HCT116 (cell line): Measurements from ENCODE around the gene FAM24A. TPM values are rescaled to one million over a fixed set of nuclear protein-coding genes. Genes with fewer than 3 reads are reported as not detected.

ENCODE experiments used
- ATAC-seq: fragments of 200-7000 bp; cut with Tn5 transposase; 2 replicates; pipeline ENCODE4 v1.9.1; 2020; ENCODE audit warnings: mild to moderate bottlenecking, moderate library complexity
- BruUV-seq: library from RNA; stranded (reverse); fragments of 400-500 nt; replicated peaks from 2 replicates; lab custom pipeline; 2021; lab: Mats Ljungman, UMichigan
- CTCF ChIA-PET: fragments of 300-600 bp; sonication (Branson Sonifier 250); formaldehyde crosslinking; loops from one replicate; lab custom pipeline; 2021; ENCODE audit warnings: antibody characterized with exemption; lab: Charles Lee
- POLR2A ChIA-PET: fragments of 300-600, 350-600 bp; sonication (Branson Sonifier 250); formaldehyde crosslinking; loops from one replicate; lab custom pipeline; 2021; ENCODE audit warnings: antibody characterized with exemption; lab: Charles Lee
- RAD21 ChIA-PET, 2 experiments: fragments of 300-600 bp; sonication (Branson Sonifier 250); formaldehyde crosslinking; loops; one replicate each; lab custom pipeline; 2023; ENCODE audit warnings: low total read pairs in 2 of 2; ENCODE audit not compliant: uncharacterized antibody in 2 of 2, unreplicated experiment in 2 of 2, low non-redundant PET in 1 of 2; lab: Charles Lee
- DNase-seq: peaks from one replicate; pipeline ENCODE4 v3.0.0-alpha.2; 2010; ENCODE audit warnings: low read depth, low spot score
- H2AFZ ChIP-seq: fragments of 200-600 bp; shearing (Covaris generic), sonication (generic); 2 replicates; pipeline ENCODE4 v1.6.1; 2017; ENCODE audit warnings: low read depth, mixed run types, mixed read lengths, antibody characterized with exemption, low read length; ENCODE audit not compliant: poor library complexity, severe bottlenecking
- H3K27ac ChIP-seq: 2 replicates; pipeline ENCODE4 v1.5.1; 2012; ENCODE audit warnings: low read depth, low read length
- H3K27me3 ChIP-seq: fragments of 200-600 bp; sonication (generic); 2 replicates; pipeline ENCODE4 v1.6.1; 2016; ENCODE audit warnings: mixed run types, low read length, mixed read lengths; ENCODE audit not compliant: insufficient read depth
- H3K36me3 ChIP-seq, 2 experiments: fragments of 200-500 bp in 1 of 2; fragments of 200-600 bp in 1 of 2; sonication (Bioruptor generic) in 1 of 2; sonication (generic) in 1 of 2; 2 replicates each; pipeline versions ENCODE4 v1.5.1 to v1.6.1; 2014 to 2016; ENCODE audit warnings: low read length in 2 of 2, inconsistent platforms in 1 of 2, mixed read lengths in 1 of 2, mixed run types in 1 of 2; ENCODE audit not compliant: insufficient read depth in 2 of 2, control insufficient read depth in 1 of 2
- H3K4me1 ChIP-seq, 2 experiments: fragments of 200-600 bp in 1 of 2; sonication (generic) in 1 of 2; 2 replicates each; pipeline versions ENCODE4 v1.5.1 to v1.6.1; 2012 to 2017; ENCODE audit warnings: low read length in 2 of 2, inconsistent platforms in 1 of 2, mild to moderate bottlenecking in 1 of 2, mixed read lengths in 1 of 2, mixed run types in 1 of 2, moderate library complexity in 1 of 2; ENCODE audit not compliant: insufficient read depth in 2 of 2, control insufficient read depth in 1 of 2
- H3K4me2 ChIP-seq: fragments of 200-600 bp; sonication (generic); 2 replicates; pipeline ENCODE4 v1.6.1; 2017; ENCODE audit warnings: mixed run types, low read length, mixed read lengths
- H3K4me3 ChIP-seq, 2 experiments: fragments of 200-600 bp in 1 of 2; sonication (generic) in 1 of 2; replicated peaks in 1 of 2; 2 replicates each; pipeline ENCODE4 v1.5.1; 2011 to 2016; ENCODE audit warnings: low read length in 2 of 2, control low read depth in 1 of 2, low read depth in 1 of 2, mild to moderate bottlenecking in 1 of 2, mixed read lengths in 1 of 2, mixed run types in 1 of 2
- H3K79me2 ChIP-seq: fragments of 200-600 bp; sonication (generic); 2 replicates; pipeline ENCODE4 v1.6.1; 2017; ENCODE audit warnings: mild to moderate bottlenecking, mixed run types, low read length, moderate library complexity, mixed read lengths; ENCODE audit not compliant: insufficient read depth
- H3K9ac ChIP-seq: fragments of 200-600 bp; sonication (generic); 2 replicates; pipeline ENCODE4 v1.6.1; 2016; ENCODE audit warnings: low read length, mixed read lengths
- H3K9me2 ChIP-seq: fragments of 200-600 bp; sonication (generic), shearing (Covaris generic); 2 replicates; pipeline ENCODE4 v1.6.1; 2017; ENCODE audit warnings: mixed run types, mild to moderate bottlenecking, moderate library complexity; ENCODE audit not compliant: insufficient read depth
- H3K9me3 ChIP-seq, 2 experiments: fragments of 200-500 bp in 1 of 2; fragments of 200-600 bp in 1 of 2; sonication (Bioruptor generic) in 1 of 2; sonication (generic) in 1 of 2; 2 replicates each; pipeline ENCODE4 v1.6.1; 2014 to 2017; ENCODE audit warnings: low read length in 2 of 2, mixed read lengths in 2 of 2, inconsistent platforms in 1 of 2, low read depth in 1 of 2, mild to moderate bottlenecking in 1 of 2, mixed run types in 1 of 2, moderate library complexity in 1 of 2; ENCODE audit not compliant: control insufficient read depth in 1 of 2, insufficient read depth in 1 of 2
- H4K20me1 ChIP-seq: fragments of 200-600 bp; sonication (generic), shearing (Covaris generic); 2 replicates; pipeline ENCODE4 v1.6.1; 2017; ENCODE audit warnings: mixed run types, mild to moderate bottlenecking, moderate library complexity; ENCODE audit not compliant: insufficient read depth
- CBX3 ChIP-seq: IDR thresholded peaks from 2 replicates; pipeline ENCODE4 v1.6.1; 2012; ENCODE audit warnings: low read depth
- CTCF ChIP-seq, 3 experiments: fragments of 200-600 bp in 1 of 3; sonication (generic) in 1 of 3; IDR thresholded peaks in 2 of 3; conservative IDR thresholded peaks in 1 of 3; 2 replicates each; pipeline ENCODE4 v1.5.1; 2012 to 2017; ENCODE audit warnings: low read depth in 2 of 3, low read length in 2 of 3, antibody characterized with exemption in 1 of 3, borderline replicate concordance in 1 of 3, control low read depth in 1 of 3, mild to moderate bottlenecking in 1 of 3, mixed read lengths in 1 of 3, mixed run types in 1 of 3, moderate library complexity in 1 of 3; ENCODE audit not compliant: insufficient read depth in 1 of 3
- EGR1 ChIP-seq: IDR thresholded peaks from 2 replicates; pipeline ENCODE4 v1.6.1; 2012; ENCODE audit warnings: low read depth
- EZH2phosphoT487 ChIP-seq: fragments of 200-600 bp; IDR thresholded peaks from 2 replicates; pipeline ENCODE4 v1.6.1; 2018; ENCODE audit warnings: antibody characterized with exemption, borderline replicate concordance
- JUND ChIP-seq: IDR thresholded peaks from 2 replicates; pipeline ENCODE4 v1.6.1; 2012
- POLR2AphosphoS5 ChIP-seq: IDR thresholded peaks from 2 replicates; pipeline ENCODE4 v1.6.1; 2011; ENCODE audit warnings: mild to moderate bottlenecking, low read depth, low read length, moderate library complexity
- SIN3A ChIP-seq: IDR thresholded peaks from 2 replicates; pipeline ENCODE4 v1.6.1; 2012; ENCODE audit warnings: low read depth
- SP1 ChIP-seq: IDR thresholded peaks from 2 replicates; pipeline ENCODE4 v1.6.1; 2012; ENCODE audit warnings: low read depth
- SRF ChIP-seq: IDR thresholded peaks from 2 replicates; pipeline ENCODE4 v1.6.1; 2012; ENCODE audit warnings: low read depth
- YY1 ChIP-seq: IDR thresholded peaks from 2 replicates; pipeline ENCODE4 v1.6.1; 2011; ENCODE audit warnings: low read length, low read depth, moderate library complexity, mild to moderate bottlenecking; ENCODE audit not compliant: insufficient replicate concordance; ENCODE audit errors: extremely low read depth
- ZFX ChIP-seq: fragments of 450-650 bp; IDR thresholded peaks from 2 replicates; pipeline ENCODE4 v1.6.1; 2017
- intact Hi-C: fragments of 100-400 bp; cut with micrococcal nuclease; formaldehyde crosslinking; loops from 2 replicates; pipeline ENCODE4 v1.10.0; 2022
- total RNA-seq: library from RNA; stranded (reverse); gene quantifications from one replicate; pipeline ENCODE4 v1.2.1, GENCODE V29; 2021; ENCODE audit not compliant: unreplicated experiment
- TF ChIP-seq, protein P1 (sequence below): IDR thresholded peaks from 2 replicates; pipeline ENCODE4 v1.6.1; 2012
- TF ChIP-seq, protein P2 (sequence below): IDR thresholded peaks from 2 replicates; pipeline ENCODE4 v1.6.1; 2011; ENCODE audit warnings: mild to moderate bottlenecking, low read length, moderate library complexity; ENCODE audit not compliant: insufficient replicate concordance; ENCODE audit errors: extremely low read depth
- TF ChIP-seq, protein P3 (sequence below): IDR thresholded peaks from 2 replicates; pipeline ENCODE4 v1.6.1; 2012; ENCODE audit warnings: low read depth

Gene FAM24A
- total RNA-seq, 1 experiment from 2014 or later: not detected

- ChIA-PET CTCF (interaction anchor here (0.9 kb wide), 1 partner anchor 23 kb away, joined by 4 read pairs; the partner anchor contains the start of gene PSTK), POLR2A (no interaction called here), RAD21 (no interaction called here)
- no peak overlapping the region for H2AFZ ChIP-seq
- peaks cover 0 to 7% of the 10 kb centered on the region in 2 experiments; a peak in 1 of 4 replicates for H3K9me3 ChIP-seq
- no peaks in the 10 kb centered on the region for H3K36me3 ChIP-seq
- DNase-seq (no peak), ATAC-seq (no peak)
- H3K4me2 ChIP-seq: no peak overlapping the region
- TF ChIP-seq SIN3A: no peak
- no peak for TF ChIP-seq EGR1
- no peak for TF ChIP-seq CBX3
- TF ChIP-seq SRF: no peak
- intact Hi-C loops: no loop called here
- H3K4me3 ChIP-seq: no peak overlapping the region
- no peaks in the 10 kb centered on the region for H4K20me1 ChIP-seq
- peaks cover 0 to 16% of the 10 kb centered on the region in 2 experiments; a peak in 2 of 4 replicates for H3K4me1 ChIP-seq
- H3K9ac ChIP-seq: no peak overlapping the region
- no TSS peak for BruUV-seq
- H3K9me2 ChIP-seq: no peaks in the 10 kb centered on the region
- no peaks in the 10 kb centered on the region for H3K27me3 ChIP-seq
- H3K27ac ChIP-seq: no peak overlapping the region
- 0 out of 2 replicates have a peak, but pooled peaks cover under 1% of the 10 kb centered on the region for H3K79me2 ChIP-seq
Measured at GRCh38 chr10:122957474-122957873, 47.1 kb downstream of the FAM24A start.

- H3K27me3 ChIP-seq: no peaks in the 10 kb centered on the region
- no peak overlapping the region for H3K4me2 ChIP-seq
- POLR2A ChIA-PET: no interaction called here
- CTCF ChIA-PET: no interaction called here
- no peak overlapping the region for H3K4me3 ChIP-seq
- H3K9me2 ChIP-seq: no peaks in the 10 kb centered on the region
- H3K36me3 ChIP-seq: no peaks in the 10 kb centered on the region
- no TSS peak for BruUV-seq
- ATAC-seq: no peak
- no peaks in the 10 kb centered on the region for H3K9me3 ChIP-seq
- H4K20me1 ChIP-seq: no peaks in the 10 kb centered on the region
- H3K79me2 ChIP-seq: no peaks in the 10 kb centered on the region
- H3K4me1 ChIP-seq: no peaks in the 10 kb centered on the region
- no peak overlapping the region for H3K9ac ChIP-seq
- RAD21 ChIA-PET: no interaction called here
- no peak for DNase-seq
- H3K27ac ChIP-seq: no peak overlapping the region
- no peak overlapping the region for H2AFZ ChIP-seq
- intact Hi-C loops: no loop called here
- TF ChIP-seq SP1 (no peak), EZH2phosphoT487 (no peak), JUND (no peak), YY1 (no peak), CTCF (IDR thresholded peaks at IDR 0.05 in 2 of 3, conservative IDR thresholded peaks at IDR 0.05 in 1 of 3; ENCODE audit: borderline replicate concordance in 1 of 3, insufficient read depth in 1 of 3, low read depth in 2 of 3, low read length in 2 of 3) (no peak), POLR2AphosphoS5 (no peak), ZFX (no peak)
- TF ChIP-seq, protein P1, sequence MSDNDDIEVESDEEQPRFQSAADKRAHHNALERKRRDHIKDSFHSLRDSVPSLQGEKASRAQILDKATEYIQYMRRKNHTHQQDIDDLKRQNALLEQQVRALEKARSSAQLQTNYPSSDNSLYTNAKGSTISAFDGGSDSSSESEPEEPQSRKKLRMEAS: no peak
- TF ChIP-seq, protein P2, sequence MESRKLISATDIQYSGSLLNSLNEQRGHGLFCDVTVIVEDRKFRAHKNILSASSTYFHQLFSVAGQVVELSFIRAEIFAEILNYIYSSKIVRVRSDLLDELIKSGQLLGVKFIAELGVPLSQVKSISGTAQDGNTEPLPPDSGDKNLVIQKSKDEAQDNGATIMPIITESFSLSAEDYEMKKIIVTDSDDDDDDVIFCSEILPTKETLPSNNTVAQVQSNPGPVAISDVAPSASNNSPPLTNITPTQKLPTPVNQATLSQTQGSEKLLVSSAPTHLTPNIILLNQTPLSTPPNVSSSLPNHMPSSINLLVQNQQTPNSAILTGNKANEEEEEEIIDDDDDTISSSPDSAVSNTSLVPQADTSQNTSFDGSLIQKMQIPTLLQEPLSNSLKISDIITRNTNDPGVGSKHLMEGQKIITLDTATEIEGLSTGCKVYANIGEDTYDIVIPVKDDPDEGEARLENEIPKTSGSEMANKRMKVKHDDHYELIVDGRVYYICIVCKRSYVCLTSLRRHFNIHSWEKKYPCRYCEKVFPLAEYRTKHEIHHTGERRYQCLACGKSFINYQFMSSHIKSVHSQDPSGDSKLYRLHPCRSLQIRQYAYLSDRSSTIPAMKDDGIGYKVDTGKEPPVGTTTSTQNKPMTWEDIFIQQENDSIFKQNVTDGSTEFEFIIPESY: no peak
- TF ChIP-seq, protein P3, sequence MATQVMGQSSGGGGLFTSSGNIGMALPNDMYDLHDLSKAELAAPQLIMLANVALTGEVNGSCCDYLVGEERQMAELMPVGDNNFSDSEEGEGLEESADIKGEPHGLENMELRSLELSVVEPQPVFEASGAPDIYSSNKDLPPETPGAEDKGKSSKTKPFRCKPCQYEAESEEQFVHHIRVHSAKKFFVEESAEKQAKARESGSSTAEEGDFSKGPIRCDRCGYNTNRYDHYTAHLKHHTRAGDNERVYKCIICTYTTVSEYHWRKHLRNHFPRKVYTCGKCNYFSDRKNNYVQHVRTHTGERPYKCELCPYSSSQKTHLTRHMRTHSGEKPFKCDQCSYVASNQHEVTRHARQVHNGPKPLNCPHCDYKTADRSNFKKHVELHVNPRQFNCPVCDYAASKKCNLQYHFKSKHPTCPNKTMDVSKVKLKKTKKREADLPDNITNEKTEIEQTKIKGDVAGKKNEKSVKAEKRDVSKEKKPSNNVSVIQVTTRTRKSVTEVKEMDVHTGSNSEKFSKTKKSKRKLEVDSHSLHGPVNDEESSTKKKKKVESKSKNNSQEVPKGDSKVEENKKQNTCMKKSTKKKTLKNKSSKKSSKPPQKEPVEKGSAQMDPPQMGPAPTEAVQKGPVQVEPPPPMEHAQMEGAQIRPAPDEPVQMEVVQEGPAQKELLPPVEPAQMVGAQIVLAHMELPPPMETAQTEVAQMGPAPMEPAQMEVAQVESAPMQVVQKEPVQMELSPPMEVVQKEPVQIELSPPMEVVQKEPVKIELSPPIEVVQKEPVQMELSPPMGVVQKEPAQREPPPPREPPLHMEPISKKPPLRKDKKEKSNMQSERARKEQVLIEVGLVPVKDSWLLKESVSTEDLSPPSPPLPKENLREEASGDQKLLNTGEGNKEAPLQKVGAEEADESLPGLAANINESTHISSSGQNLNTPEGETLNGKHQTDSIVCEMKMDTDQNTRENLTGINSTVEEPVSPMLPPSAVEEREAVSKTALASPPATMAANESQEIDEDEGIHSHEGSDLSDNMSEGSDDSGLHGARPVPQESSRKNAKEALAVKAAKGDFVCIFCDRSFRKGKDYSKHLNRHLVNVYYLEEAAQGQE: no peak
Measured at GRCh38 chr10:122962405-122962804, 52.0 kb downstream of the FAM24A start.
